Measurements from ENCODE around the gene TECPR1. TPM values are rescaled to one million over a fixed set of nuclear protein-coding genes. Genes with fewer than 3 reads are reported as not detected.
A peak's percentile ranks its signal among the peaks of the same experiment; 100 is the strongest.

Gene TECPR1
- polyA plus RNA-seq, 2 of the 4 experiments (the other 2 are of a cell fraction): 2.5 to 11.1 TPM

DNA sequence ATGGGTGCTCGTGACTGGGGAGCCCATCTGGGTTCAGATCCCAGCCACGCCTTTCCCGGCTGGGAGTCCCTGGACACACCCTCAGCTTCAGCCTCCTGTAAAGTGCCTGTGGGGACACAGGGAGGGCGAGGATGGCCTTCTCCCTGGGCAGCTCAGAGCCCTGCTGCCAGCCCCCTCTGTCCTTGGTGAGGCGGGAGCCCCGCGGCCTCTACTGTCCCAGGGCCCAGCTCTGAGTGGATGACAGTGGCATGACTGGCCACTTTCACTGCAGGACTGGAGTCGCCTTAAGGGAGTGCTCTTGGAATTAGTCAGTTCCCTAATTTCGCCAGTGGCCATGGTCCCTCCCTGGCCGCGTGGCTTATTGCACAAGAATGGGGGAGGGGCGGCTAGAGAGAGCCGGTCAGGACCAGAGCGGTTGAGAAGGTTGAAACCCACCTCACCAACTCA lies 34.1 kb upstream of the TECPR1 start (continued):
- TF ChIP-seq NPAS2 (CRISPR knock-in tag; IDR thresholded peaks at IDR 0.05; ENCODE audit: borderline replicate concordance) (no peak), EHMT2 (IDR thresholded peaks at IDR 0.05; ENCODE audit: low read depth) (no peak), KDM1A (IDR thresholded peaks at IDR 0.05; ENCODE audit: low read depth) (no peak), POLR2AphosphoS2 (conservative IDR thresholded peaks at IDR 0.05; ENCODE audit: low read length) (0 out of 2 replicates have a peak, but pooled peaks have one; percentile 71), RNF2 (IDR thresholded peaks at IDR 0.05; ENCODE audit: borderline replicate concordance, low read depth) (no peak), HOXB5 (CRISPR knock-in tag; IDR thresholded peaks at IDR 0.05) (no peak), MAX (IDR thresholded peaks at IDR 0.05) (peak; percentile 75), PHF8 (IDR thresholded peaks at IDR 0.05; ENCODE audit: borderline replicate concordance, low read depth) (no peak), EHF (CRISPR knock-in tag; IDR thresholded peaks at IDR 0.05) (no peak), HDAC2 (IDR thresholded peaks at IDR 0.05) (no peak), ZSCAN20 (CRISPR knock-in tag; IDR thresholded peaks at IDR 0.05) (no peak), NFE2L2 (conservative IDR thresholded peaks at IDR 0.05; ENCODE audit: low read length) (no peak), HOXB13 (CRISPR knock-in tag; IDR thresholded peaks at IDR 0.05; ENCODE audit: low read depth) (no peak), RFX5 (IDR thresholded peaks at IDR 0.05) (no peak)

DNA sequence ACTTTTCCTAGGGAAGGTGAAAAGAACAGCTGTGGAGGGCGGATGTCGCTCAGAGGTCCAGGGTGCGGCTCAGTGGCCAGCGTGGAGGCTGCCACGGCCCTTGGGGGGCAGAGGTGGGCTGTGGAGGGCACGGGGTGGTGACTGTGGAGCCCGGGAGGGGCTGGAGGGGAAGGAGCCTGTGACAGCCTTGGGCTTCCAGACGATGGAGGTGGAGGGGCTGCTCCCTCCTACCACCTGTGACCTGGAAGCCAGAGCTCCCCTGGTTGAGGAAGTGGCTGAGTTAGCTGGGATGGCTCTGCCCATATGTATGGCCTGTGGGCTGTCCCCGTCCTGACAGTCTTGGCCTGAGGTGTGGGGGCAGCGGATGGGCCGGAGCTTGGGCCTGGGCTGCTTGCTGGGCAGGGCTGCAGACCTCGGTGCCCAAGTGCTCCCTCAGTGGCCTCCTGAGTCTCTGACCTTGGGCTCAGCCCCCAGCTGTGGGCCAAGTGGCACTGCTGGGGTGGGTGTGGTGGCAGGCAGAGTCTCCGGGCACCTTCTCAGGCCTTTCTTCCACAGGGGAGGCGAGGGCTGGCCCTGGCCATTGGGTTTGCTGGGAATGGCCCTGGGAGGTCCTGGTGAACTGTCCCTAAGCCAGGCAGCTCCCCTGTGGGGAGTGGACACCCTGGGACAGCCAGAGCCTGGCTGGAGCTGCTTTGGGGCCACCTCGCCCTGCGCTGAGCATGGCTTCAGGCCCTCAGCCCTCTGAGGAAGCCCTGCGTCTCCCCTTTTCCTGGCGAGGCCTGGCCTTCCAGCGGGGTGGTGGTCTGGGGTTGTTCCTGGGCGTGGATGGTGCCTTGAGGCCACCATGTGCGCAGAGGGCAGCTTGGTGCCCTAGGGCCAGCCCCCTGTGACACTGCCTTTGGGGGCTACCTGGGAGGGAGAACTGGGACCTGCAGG lies 33.4 kb upstream of the TECPR1 start:
- Histone ChIP-seq H3K4me3 (peak overlapping the region; percentile 98; the same call in 2 of the 3 replicates), H3K4me1 (peaks cover 61% of the 10 kb centered on the region)
- CTCF ChIA-PET: interaction anchor here (1.1 to 3.6 kb wide), 3 partner anchors 9 to 121 kb away, joined by 6 to 20 read pairs (median 11); partner anchors contain the start of gene BAIAP2L1

DNA sequence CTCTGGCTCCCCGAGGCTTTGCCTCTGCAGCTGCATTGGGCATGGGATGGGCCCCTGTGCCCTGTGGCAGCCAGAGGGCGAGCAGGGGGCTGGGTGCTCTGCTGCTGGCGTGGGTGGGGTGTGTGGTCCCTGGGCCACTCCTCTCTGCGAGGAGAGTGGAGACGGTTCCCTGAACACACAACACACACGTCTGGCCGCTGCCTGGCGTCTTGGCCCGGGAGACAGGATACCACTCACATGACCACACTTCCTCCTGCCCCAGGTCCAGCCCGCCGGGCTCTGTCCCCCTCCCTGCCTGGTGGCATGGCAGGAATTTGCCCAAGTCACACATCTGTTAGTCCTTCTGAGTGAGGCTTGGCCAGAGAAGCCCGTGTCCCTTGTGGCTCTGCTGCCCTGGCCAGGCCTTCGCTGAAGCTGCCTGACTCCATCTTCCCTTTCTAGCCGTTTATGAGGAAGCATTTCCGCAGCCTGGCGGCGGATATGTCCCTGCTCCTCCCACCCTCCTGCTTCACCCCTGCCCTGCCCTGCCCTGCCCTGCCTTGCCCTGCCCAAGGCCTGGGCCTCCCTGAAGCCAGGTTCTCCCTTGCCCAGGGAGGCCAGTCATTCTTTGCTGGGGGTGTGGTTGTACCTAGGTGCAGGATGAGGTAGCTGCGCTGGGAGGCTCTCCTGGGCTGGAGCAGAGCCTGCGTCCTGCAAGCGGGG lies 32.5 kb upstream of the TECPR1 start:
- DNase-seq (ENCODE audit: low read depth in 1 of 2, low spot score in 1 of 2) (peak in 1 of 2 experiments; percentile 65), ATAC-seq (peak in 1 of 2 experiments; percentile 37; a peak in 3 of 6 replicates), FAIRE-seq (no peak)
- H3K27ac ChIP-seq: peak overlapping the region; percentile 98 to 99
- H3K9me3 ChIP-seq: no peaks in the 10 kb centered on the region
- peaks cover 64% of the 10 kb centered on the region for H3K4me1 ChIP-seq
- TF ChIP-seq MAX (IDR thresholded peaks at IDR 0.05): 0 out of 2 replicates have a peak, but pooled peaks have one; percentile 28
- no peak for TF ChIP-seq CHD4 (IDR thresholded peaks at IDR 0.05; ENCODE audit: borderline replicate concordance)
- no peak for TF ChIP-seq GATA3 (IDR thresholded peaks at IDR 0.05; ENCODE audit: borderline replicate concordance)
- TF ChIP-seq TP53 (CRISPR knock-in tag; IDR thresholded peaks at IDR 0.05): no peak
- TF ChIP-seq ZNF302 (CRISPR knock-in tag; IDR thresholded peaks at IDR 0.05): no peak
- peak overlapping the region; percentile 98 for H3K4me3 ChIP-seq
- H3K4me2 ChIP-seq: peak overlapping the region; percentile 98
- 40% methylated on average over 13 of the region's 20 CpGs for WGBS (ENCODE audit: missing lambda C conversion rate)
- POLR2A ChIA-PET: no interaction called here
- CTCF ChIA-PET: interaction anchor here (1.1 to 3.6 kb wide), 3 partner anchors 10 to 137 kb away, joined by 3 to 20 read pairs (median 11); partner anchors contain the start of gene BAIAP2L1

More for the DNA sequence above, 33.4 kb upstream of the TECPR1 start:
- DNase-seq (ENCODE audit: low read depth in 1 of 2, low spot score in 1 of 2): no peak
- TF ChIP-seq BHLHE40 (IDR thresholded peaks at IDR 0.05; ENCODE audit: low read depth, low read length) (no peak), ZC3H11A (IDR thresholded peaks at IDR 0.05) (no peak), HOXA7 (CRISPR knock-in tag; IDR thresholded peaks at IDR 0.05) (no peak), NR3C1 (IDR thresholded peaks at IDR 0.05) (no peak)
- TF ChIP-seq, protein P1, sequence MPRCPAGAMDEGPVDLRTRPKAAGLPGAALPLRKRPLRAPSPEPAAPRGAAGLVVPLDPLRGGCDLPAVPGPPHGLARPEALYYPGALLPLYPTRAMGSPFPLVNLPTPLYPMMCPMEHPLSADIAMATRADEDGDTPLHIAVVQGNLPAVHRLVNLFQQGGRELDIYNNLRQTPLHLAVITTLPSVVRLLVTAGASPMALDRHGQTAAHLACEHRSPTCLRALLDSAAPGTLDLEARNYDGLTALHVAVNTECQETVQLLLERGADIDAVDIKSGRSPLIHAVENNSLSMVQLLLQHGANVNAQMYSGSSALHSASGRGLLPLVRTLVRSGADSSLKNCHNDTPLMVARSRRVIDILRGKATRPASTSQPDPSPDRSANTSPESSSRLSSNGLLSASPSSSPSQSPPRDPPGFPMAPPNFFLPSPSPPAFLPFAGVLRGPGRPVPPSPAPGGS (IDR thresholded peaks at IDR 0.05): no peak
- no peaks in the 10 kb centered on the region for H3K9me3 ChIP-seq
- peak overlapping the region; percentile 98 to 99 for H3K27ac ChIP-seq
- ATAC-seq: peak in 1 of 2 experiments; percentile 0; a peak in 2 of 6 replicates
- POLR2A ChIA-PET: no interaction called here
- peak overlapping the region; percentile 98 for H3K4me2 ChIP-seq
- 85% methylated on average over 18 of the region's 21 CpGs for WGBS (ENCODE audit: missing lambda C conversion rate)
- no peak for FAIRE-seq
